GM13977 (cell line): ENCODE results near the gene TRAF3IP1.
"Not testable (repeated sequence)": the region's sequence is repeated elsewhere in the genome, so short reads cannot be mapped to it uniquely, and the experiment has no call there.

ENCODE experiments used
- DNase-seq: peaks from one replicate; pipeline ENCODE4 v3.0.0; 2012; ENCODE audit warnings: low spot score
- CTCF ChIP-seq: IDR thresholded peaks from 2 replicates; pipeline ENCODE4 v1.5.1; 2012; ENCODE audit warnings: mild to moderate bottlenecking, control low read depth; ENCODE audit not compliant: insufficient read depth; ENCODE audit errors: extremely low read depth, missing control alignments
- in situ Hi-C: fragments of 300-500 bp; cut with MboI; formaldehyde crosslinking; loops from one replicate; pipeline ENCODE4 v1.12.0; 2022; ENCODE audit warnings: low sequenced_read_pairs, low pct_unique_long_range_greater_than_20kb, mixed read lengths, inconsistent platforms; ENCODE audit not compliant: unreplicated experiment

Gene TRAF3IP1

GRCh38 chr2:238359403-238359802, 39.1 kb downstream of the TRAF3IP1 start:
- TF ChIP-seq CTCF = no peak
- in situ Hi-C loops = loop anchor here (25.0 kb wide), 1 partner anchor 428 kb away; no protein-coding TSS in a partner anchor
- DNase-seq = no peak

GRCh38 chr2:238361877-238362276, 41.6 kb downstream of the TRAF3IP1 start:
- in situ Hi-C loops = loop anchor here (25.0 kb wide), 1 partner anchor 425 kb away; no protein-coding TSS in a partner anchor
- TF ChIP-seq CTCF = no peak
- no peak for DNase-seq

GRCh38 chr2:238362626-238363025, 42.3 kb downstream of the TRAF3IP1 start:
- in situ Hi-C loops = loop anchor here (25.0 kb wide), 1 partner anchor 425 kb away; no protein-coding TSS in a partner anchor
- DNase-seq = no peak
- no peak for TF ChIP-seq CTCF

GRCh38 chr2:238369591-238370040, 49.3 kb downstream of the TRAF3IP1 start:
- DNase-seq = no peak
- no peak for TF ChIP-seq CTCF
- in situ Hi-C loops = loop anchor here (25.0 kb wide), 1 partner anchor 418 kb away; no protein-coding TSS in a partner anchor

GRCh38 chr2:238370094-238370822, 49.9 kb downstream of the TRAF3IP1 start:
- DNase-seq = no peak
- no peak for TF ChIP-seq CTCF
- in situ Hi-C loops = loop anchor here (25.0 kb wide), 1 partner anchor 417 kb away; no protein-coding TSS in a partner anchor

GRCh38 chr2:238370823-238371372, 50.6 kb downstream of the TRAF3IP1 start:
- TF ChIP-seq CTCF = peak; percentile 81
- in situ Hi-C loops = loop anchor here (25.0 kb wide), 1 partner anchor 416 kb away; no protein-coding TSS in a partner anchor
- peak; percentile 62 for DNase-seq

- DNase-seq = not testable (repeated sequence)
- in situ Hi-C loops = loop anchor here (25.0 kb wide), 1 partner anchor 415 kb away; no protein-coding TSS in a partner anchor
Measured at GRCh38 chr2:238372277-238372676, 52.0 kb downstream of the TRAF3IP1 start.
